MM.1S (cell line): ENCODE results near the gene NAPG.
"Not testable (repeated sequence)": the region's sequence is repeated elsewhere in the genome, so short reads cannot be mapped to it uniquely, and the experiment has no call there.

Source experiments
- DNase-seq: peaks from one replicate; pipeline ENCODE4 v3.0.0-alpha.2; 2015
- H2AFZ ChIP-seq: fragments of 300-600 bp; sonication (generic); 2 replicates; pipeline ENCODE4 v1.6.0; 2016; ENCODE audit warnings: antibody characterized with exemption, low read length
- H3F3A ChIP-seq: fragments of 300-600 bp; sonication (generic); 2 replicates; pipeline ENCODE4 v1.6.1; 2016; ENCODE audit warnings: mild to moderate bottlenecking, antibody characterized with exemption, low read length, moderate library complexity, mixed read lengths; ENCODE audit not compliant: insufficient read depth
- H3K27ac ChIP-seq: fragments of 300-600 bp; sonication (generic); 2 replicates; pipeline ENCODE4 v1.5.1; 2016; ENCODE audit warnings: mild to moderate bottlenecking, low read length
- H3K27me3 ChIP-seq: fragments of 300-600 bp; sonication (generic); replicated peaks from 2 replicates; pipeline ENCODE4 v1.6.0; 2016; ENCODE audit warnings: low read length; ENCODE audit not compliant: insufficient read depth
- H3K36me3 ChIP-seq: fragments of 300-600 bp; sonication (generic); replicated peaks from 2 replicates; pipeline ENCODE4 v1.6.1; 2016; ENCODE audit warnings: mild to moderate bottlenecking, low read length, mixed read lengths; ENCODE audit not compliant: insufficient read depth
- H3K4me1 ChIP-seq: fragments of 300-600 bp; sonication (generic); 2 replicates; pipeline ENCODE4 v1.6.1; 2016; ENCODE audit warnings: low read length, mixed read lengths
- H3K4me2 ChIP-seq: fragments of 300-600 bp; sonication (generic); 2 replicates; pipeline ENCODE4 v1.6.0; 2016; ENCODE audit warnings: low read depth, low read length
- H3K4me3 ChIP-seq: fragments of 300-600 bp; sonication (generic); 2 replicates; pipeline ENCODE4 v1.5.1; 2016; ENCODE audit warnings: low read length, mixed read lengths
- H3K79me2 ChIP-seq: fragments of 300-600 bp; sonication (generic); 2 replicates; pipeline ENCODE4 v1.6.1; 2016; ENCODE audit warnings: mixed run types, low read length, mixed read lengths
- H3K9ac ChIP-seq: fragments of 300-600 bp; sonication (generic); 2 replicates; pipeline ENCODE4 v1.6.1; 2016; ENCODE audit warnings: low read length, mixed read lengths
- H3K9me2 ChIP-seq: fragments of 300-600 bp; sonication (generic); replicated peaks from 2 replicates; pipeline ENCODE4 v1.6.1; 2016; ENCODE audit warnings: mild to moderate bottlenecking, low read length, mixed read lengths; ENCODE audit not compliant: insufficient read depth
- H3K9me3 ChIP-seq: fragments of 300-600 bp; sonication (generic); replicated peaks from 2 replicates; pipeline ENCODE4 v1.6.1; 2016; ENCODE audit warnings: mild to moderate bottlenecking, low read length, mixed read lengths; ENCODE audit not compliant: insufficient read depth
- H4K20me1 ChIP-seq: fragments of 300-600 bp; sonication (generic); 2 replicates; pipeline ENCODE4 v1.6.1; 2016; ENCODE audit warnings: mild to moderate bottlenecking, low read length, moderate library complexity, mixed read lengths; ENCODE audit not compliant: insufficient read depth
- CTCF ChIP-seq: fragments of 300-600 bp; sonication (generic); IDR thresholded peaks from 2 replicates; pipeline ENCODE4 v1.5.1; 2016; ENCODE audit warnings: antibody characterized with exemption, low read length, mixed read lengths
- EZH2 ChIP-seq: fragments of 300-600 bp; sonication (generic); optimal IDR thresholded peaks from 2 replicates; pipeline ENCODE3; 2017; ENCODE audit warnings: low read depth, mild to moderate bottlenecking, antibody characterized with exemption, low read length, mixed read lengths
- EZH2phosphoT487 ChIP-seq: fragments of 300-600 bp; sonication (generic); IDR thresholded peaks from 2 replicates; pipeline ENCODE4 v1.6.1; 2018; ENCODE audit warnings: antibody characterized with exemption, low read length

NAPG gene

GRCh38 chr18:10546557-10547300, 20.9 kb downstream of the NAPG start:
- no peak overlapping the region for H3K4me3 ChIP-seq
- no peak overlapping the region for H3K9ac ChIP-seq
- no peaks in the 10 kb centered on the region for H3K79me2 ChIP-seq
- TF ChIP-seq CTCF (no peak), EZH2 (no peak), EZH2phosphoT487 (no peak)
- peaks cover 13% of the 10 kb centered on the region; the same call in 1 of the 2 replicates for H3K36me3 ChIP-seq
- no peak overlapping the region for H3K4me2 ChIP-seq
- DNase-seq, result no peak
- H3K4me1 ChIP-seq, result no peaks in the 10 kb centered on the region
- no peak overlapping the region for H2AFZ ChIP-seq
- no peaks in the 10 kb centered on the region for H3K9me3 ChIP-seq
- no peaks in the 10 kb centered on the region for H3K9me2 ChIP-seq
- H4K20me1 ChIP-seq, result no peaks in the 10 kb centered on the region
- no peaks in the 10 kb centered on the region for H3F3A ChIP-seq
- H3K27me3 ChIP-seq, result no peaks in the 10 kb centered on the region
- H3K27ac ChIP-seq, result no peak overlapping the region

- Histone ChIP-seq H3K4me3 (no peak overlapping the region), H3K9me3 (no peaks in the 10 kb centered on the region), H4K20me1 (no peaks in the 10 kb centered on the region), H3K4me2 (no peak overlapping the region), H3F3A (peaks cover 7% of the 10 kb centered on the region; the same call in 1 of the 2 replicates), H3K27me3 (no peaks in the 10 kb centered on the region), H3K9me2 (no peaks in the 10 kb centered on the region), H3K27ac (no peak overlapping the region), H3K9ac (no peak overlapping the region), H3K79me2 (no peaks in the 10 kb centered on the region), H3K36me3 (peaks cover 15% of the 10 kb centered on the region; the same call in 1 of the 2 replicates), H2AFZ (no peak overlapping the region), H3K4me1 (peaks cover 22% of the 10 kb centered on the region)
- TF ChIP-seq CTCF (no peak), EZH2phosphoT487 (no peak), EZH2 (no peak)
- DNase-seq, result no peak
Measured at GRCh38 chr18:10552226-10552625, 26.4 kb downstream of the NAPG start.

GRCh38 chr18:10556251-10556650, 30.4 kb downstream of the NAPG start:
- not testable (repeated sequence) for H3K9me2 ChIP-seq, H3K36me3 ChIP-seq, H3K27me3 ChIP-seq, H3F3A ChIP-seq, H3K79me2 ChIP-seq, H4K20me1 ChIP-seq, H3K9me3 ChIP-seq, H2AFZ ChIP-seq, H3K4me3 ChIP-seq
- Histone ChIP-seq H3K9ac (peak overlapping the region; percentile 25; the same call in 1 of the 2 replicates), H3K4me2 (0 out of 2 replicates have a peak overlapping the region, but pooled peaks have one; percentile 22), H3K27ac (peak overlapping the region; percentile 84), H3K4me1 (peaks cover 22% of the 10 kb centered on the region)
- peak; percentile 92 for DNase-seq

GRCh38 chr18:10557085-10557677, 31.4 kb downstream of the NAPG start:
- H3K36me3 ChIP-seq, result peaks cover 6% of the 10 kb centered on the region; the same call in 1 of the 2 replicates
- H3K9ac ChIP-seq, result no peak overlapping the region
- no peak overlapping the region for H3K4me2 ChIP-seq
- peaks cover 7% of the 10 kb centered on the region; the same call in 1 of the 2 replicates for H3F3A ChIP-seq
- no peaks in the 10 kb centered on the region for H3K9me2 ChIP-seq
- no peaks in the 10 kb centered on the region for H3K9me3 ChIP-seq
- H3K4me1 ChIP-seq, result peaks cover 22% of the 10 kb centered on the region
- H3K27me3 ChIP-seq, result no peaks in the 10 kb centered on the region
- no peaks in the 10 kb centered on the region for H3K79me2 ChIP-seq
- no peak overlapping the region for H2AFZ ChIP-seq
- TF ChIP-seq EZH2, result no peak
- TF ChIP-seq EZH2phosphoT487, result no peak
- no peak for TF ChIP-seq CTCF
- no peak overlapping the region for H3K4me3 ChIP-seq
- H3K27ac ChIP-seq, result peak overlapping the region; percentile 55; the same call in 1 of the 2 replicates
- no peak for DNase-seq
- no peaks in the 10 kb centered on the region for H4K20me1 ChIP-seq
